ENCODE results near the gene C4BPA.

C4BPA gene

GRCh38 chr1:207156826-207157225 lies 52.8 kb downstream of the C4BPA start:
- DNase-seq (ENCODE audit: low spot score) = no peak
- no peak for TF ChIP-seq CTCF (IDR thresholded peaks at IDR 0.05; ENCODE audit: extremely low read depth, insufficient read depth, missing control alignments)
- in situ Hi-C loops (cut with MboI; ENCODE audit: low pct_unique_long_range_greater_than_20kb, low sequenced_read_pairs, unreplicated experiment) = no loop called here

DNA sequence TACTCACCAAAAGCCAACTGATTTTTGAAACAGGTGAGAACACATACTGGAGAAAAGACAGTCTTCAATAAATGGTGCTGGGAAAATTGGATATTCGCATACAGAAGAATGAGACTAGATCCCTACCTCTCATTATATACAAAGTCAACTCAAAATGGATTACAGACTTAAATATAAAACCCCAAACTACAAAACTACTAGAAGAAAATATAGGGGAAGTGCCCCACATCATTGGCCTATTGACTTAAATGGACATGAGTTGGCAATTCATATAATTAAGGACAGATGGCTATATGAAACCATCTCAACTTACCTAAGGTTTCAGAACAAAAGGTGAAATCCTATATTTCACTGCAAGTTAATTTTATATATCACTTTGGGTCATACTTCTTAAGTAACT lies 60.1 kb downstream of the C4BPA start:
- in situ Hi-C loops (cut with MboI; ENCODE audit: low pct_unique_long_range_greater_than_20kb, low sequenced_read_pairs, unreplicated experiment) = no loop called here
- no peak for TF ChIP-seq CTCF (IDR thresholded peaks at IDR 0.05; ENCODE audit: extremely low read depth, insufficient read depth, missing control alignments)
- no peak for DNase-seq (ENCODE audit: low spot score)

GRCh38 chr1:207172321-207172720 lies 68.3 kb downstream of the C4BPA start:
- DNase-seq (ENCODE audit: low spot score) = no peak
- in situ Hi-C loops (cut with MboI; ENCODE audit: low pct_unique_long_range_greater_than_20kb, low sequenced_read_pairs, unreplicated experiment) = no loop called here

GRCh38 chr1:207172885-207173284 lies 68.9 kb downstream of the C4BPA start:
- DNase-seq (ENCODE audit: low spot score) = no peak
- in situ Hi-C loops (cut with MboI; ENCODE audit: low pct_unique_long_range_greater_than_20kb, low sequenced_read_pairs, unreplicated experiment) = no loop called here

More at GRCh38 chr1:207172321-207172720, 68.3 kb downstream of the C4BPA start:
- TF ChIP-seq CTCF (IDR thresholded peaks at IDR 0.05; ENCODE audit: extremely low read depth, insufficient read depth, missing control alignments) = no peak

DNA sequence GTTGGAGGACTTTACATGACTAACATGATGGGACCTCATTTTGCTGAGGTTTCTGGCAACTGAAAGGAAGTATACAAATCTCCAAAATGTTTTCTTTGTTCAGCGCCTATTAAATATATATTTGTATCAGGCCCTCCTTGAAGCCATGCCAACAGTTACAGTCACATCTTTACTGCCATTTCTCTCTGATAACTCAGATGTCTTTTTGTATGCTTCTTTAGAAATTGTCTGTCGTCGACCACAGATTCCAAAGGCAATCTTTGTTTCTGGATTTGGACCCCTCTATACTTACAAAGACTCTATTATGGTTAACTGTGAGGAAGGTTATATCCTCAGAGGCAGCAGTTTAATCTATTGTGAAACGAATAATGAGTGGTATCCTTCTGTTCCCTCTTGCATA lies 69.4 kb downstream of the C4BPA start:
- DNase-seq (ENCODE audit: low spot score) = no peak
- no peak for TF ChIP-seq CTCF (IDR thresholded peaks at IDR 0.05; ENCODE audit: extremely low read depth, insufficient read depth, missing control alignments)
- in situ Hi-C loops (cut with MboI; ENCODE audit: low pct_unique_long_range_greater_than_20kb, low sequenced_read_pairs, unreplicated experiment) = no loop called here

More at GRCh38 chr1:207172885-207173284, 68.9 kb downstream of the C4BPA start:
- TF ChIP-seq CTCF (IDR thresholded peaks at IDR 0.05; ENCODE audit: extremely low read depth, insufficient read depth, missing control alignments) = no peak

GRCh38 chr1:207174913-207175312 lies 70.9 kb downstream of the C4BPA start:
- in situ Hi-C loops (cut with MboI; ENCODE audit: low pct_unique_long_range_greater_than_20kb, low sequenced_read_pairs, unreplicated experiment) = no loop called here
- no peak for TF ChIP-seq CTCF (IDR thresholded peaks at IDR 0.05; ENCODE audit: extremely low read depth, insufficient read depth, missing control alignments)
- no peak for DNase-seq (ENCODE audit: low spot score)

- no peak for DNase-seq (ENCODE audit: low spot score)
- in situ Hi-C loops (cut with MboI; ENCODE audit: low pct_unique_long_range_greater_than_20kb, low sequenced_read_pairs, unreplicated experiment) = no loop called here
- TF ChIP-seq CTCF (IDR thresholded peaks at IDR 0.05; ENCODE audit: extremely low read depth, insufficient read depth, missing control alignments) = no peak
Measured at GRCh38 chr1:207179036-207179435, 75.0 kb downstream of the C4BPA start.
